ENCODE results near the gene RNF150.

DNA sequence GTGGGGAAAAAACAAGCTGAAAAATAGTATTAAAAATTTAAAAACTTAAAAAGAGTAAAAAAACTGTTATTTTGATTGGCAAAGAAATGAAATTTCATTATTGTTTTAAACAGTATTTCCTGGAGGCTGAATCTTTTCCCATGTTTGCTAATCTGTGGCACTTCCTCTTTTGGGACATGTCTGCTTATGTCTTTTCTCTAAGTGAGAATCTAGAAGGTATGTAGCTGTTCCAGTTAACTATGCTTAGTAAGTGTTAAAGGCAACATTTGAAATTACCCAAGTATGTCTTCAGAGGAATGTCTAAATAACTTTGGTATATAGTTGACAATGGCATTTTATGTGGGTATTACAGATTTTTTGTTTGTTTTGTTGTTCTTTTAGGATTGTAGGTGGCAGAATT, 295.5 kb downstream of the RNF150 start:
- TF ChIP-seq POLR2A (IDR thresholded peaks at IDR 0.05) (no peak), EP300 (IDR thresholded peaks at IDR 0.05) (no peak)
- TF ChIP-seq, protein P1, sequence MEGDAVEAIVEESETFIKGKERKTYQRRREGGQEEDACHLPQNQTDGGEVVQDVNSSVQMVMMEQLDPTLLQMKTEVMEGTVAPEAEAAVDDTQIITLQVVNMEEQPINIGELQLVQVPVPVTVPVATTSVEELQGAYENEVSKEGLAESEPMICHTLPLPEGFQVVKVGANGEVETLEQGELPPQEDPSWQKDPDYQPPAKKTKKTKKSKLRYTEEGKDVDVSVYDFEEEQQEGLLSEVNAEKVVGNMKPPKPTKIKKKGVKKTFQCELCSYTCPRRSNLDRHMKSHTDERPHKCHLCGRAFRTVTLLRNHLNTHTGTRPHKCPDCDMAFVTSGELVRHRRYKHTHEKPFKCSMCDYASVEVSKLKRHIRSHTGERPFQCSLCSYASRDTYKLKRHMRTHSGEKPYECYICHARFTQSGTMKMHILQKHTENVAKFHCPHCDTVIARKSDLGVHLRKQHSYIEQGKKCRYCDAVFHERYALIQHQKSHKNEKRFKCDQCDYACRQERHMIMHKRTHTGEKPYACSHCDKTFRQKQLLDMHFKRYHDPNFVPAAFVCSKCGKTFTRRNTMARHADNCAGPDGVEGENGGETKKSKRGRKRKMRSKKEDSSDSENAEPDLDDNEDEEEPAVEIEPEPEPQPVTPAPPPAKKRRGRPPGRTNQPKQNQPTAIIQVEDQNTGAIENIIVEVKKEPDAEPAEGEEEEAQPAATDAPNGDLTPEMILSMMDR (IDR thresholded peaks at IDR 0.05) = no peak
